HG03097 (cell line): ENCODE measurements around the gene GAS2L1.

Source experiments
- ATAC-seq: cut with Tn5 transposase; IDR thresholded peaks from one replicate; pipeline ENCODE4 v1.9.1; 2021; ENCODE audit not compliant: unreplicated experiment, low FRiP score

Gene GAS2L1

GRCh38 chr22:29325785-29326315, 19.4 kb downstream of the GAS2L1 start:
- ATAC-seq, result no peak

DNA sequence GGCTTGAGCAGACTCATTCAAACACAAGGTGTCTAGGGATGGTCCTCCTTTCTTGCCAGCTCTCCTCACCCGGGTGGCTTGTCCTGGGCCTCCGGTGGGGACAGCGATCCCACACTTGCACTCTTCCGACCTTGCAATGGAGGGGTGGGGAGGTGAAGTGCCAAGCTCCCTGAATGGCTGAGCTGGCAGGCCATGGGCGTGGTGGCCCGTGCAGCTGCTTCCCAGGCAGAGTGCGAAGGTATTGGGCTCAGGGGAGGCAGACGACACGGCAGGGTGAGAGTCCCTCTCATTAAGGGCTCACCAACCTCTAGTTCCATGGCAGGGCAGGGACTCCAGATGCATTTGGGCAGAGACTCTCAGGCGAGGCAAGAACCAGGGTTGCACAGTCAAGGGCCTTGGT, 20.0 kb downstream of the GAS2L1 start:
- ATAC-seq, result no peak

- ATAC-seq, result no peak
These were observed 20.8 kb downstream of the GAS2L1 start for GRCh38 chr22:29327089-29327764.

GRCh38 chr22:29328055-29328454, 21.6 kb downstream of the GAS2L1 start:
- ATAC-seq, result no peak

GRCh38 chr22:29328566-29329500, 22.4 kb downstream of the GAS2L1 start:
- no peak for ATAC-seq

GRCh38 chr22:29329581-29329980, 23.1 kb downstream of the GAS2L1 start:
- ATAC-seq, result no peak

DNA sequence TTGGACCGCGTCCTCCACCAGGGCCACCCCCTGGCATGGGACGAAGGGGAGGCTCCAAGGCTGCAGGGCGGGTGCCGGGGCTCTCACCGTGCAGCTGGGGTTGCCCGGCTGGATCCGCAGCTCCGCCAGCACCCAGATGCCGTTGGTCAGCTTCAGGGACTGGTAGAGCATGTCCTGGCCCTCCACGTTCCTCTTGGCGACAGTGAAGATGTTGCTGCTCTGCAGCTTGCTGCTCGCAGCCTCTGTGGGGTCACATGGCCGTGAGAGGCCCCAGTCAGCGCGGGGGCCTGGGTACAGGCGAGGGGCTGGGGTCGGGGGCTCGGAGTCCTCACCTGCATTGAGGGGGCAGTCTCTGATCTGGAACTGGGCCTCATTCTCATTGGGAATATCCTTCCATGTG, 23.8 kb downstream of the GAS2L1 start:
- no peak for ATAC-seq

- no peak for ATAC-seq
These were observed 24.3 kb downstream of the GAS2L1 start for GRCh38 chr22:29330753-29331152.

DNA sequence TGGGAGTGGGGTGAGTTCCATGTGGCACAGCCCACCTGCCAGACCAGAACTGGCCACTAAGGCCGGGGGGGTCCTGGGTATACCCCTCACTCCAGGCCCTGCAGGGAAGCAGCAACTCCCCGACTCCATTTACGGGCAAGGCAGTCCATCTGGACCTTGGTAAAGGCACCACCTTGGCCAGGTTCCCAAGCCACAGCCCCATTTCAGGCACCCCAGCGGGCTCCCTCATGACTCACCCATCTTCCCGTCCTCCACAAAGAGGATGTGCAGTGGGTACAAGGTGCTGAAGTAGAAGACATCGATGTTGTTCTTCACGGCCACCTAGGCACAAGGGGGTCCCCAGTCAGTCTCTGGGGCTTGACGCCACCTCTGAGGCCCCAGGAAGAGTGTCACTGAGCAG, 24.8 kb downstream of the GAS2L1 start:
- no peak for ATAC-seq

DNA sequence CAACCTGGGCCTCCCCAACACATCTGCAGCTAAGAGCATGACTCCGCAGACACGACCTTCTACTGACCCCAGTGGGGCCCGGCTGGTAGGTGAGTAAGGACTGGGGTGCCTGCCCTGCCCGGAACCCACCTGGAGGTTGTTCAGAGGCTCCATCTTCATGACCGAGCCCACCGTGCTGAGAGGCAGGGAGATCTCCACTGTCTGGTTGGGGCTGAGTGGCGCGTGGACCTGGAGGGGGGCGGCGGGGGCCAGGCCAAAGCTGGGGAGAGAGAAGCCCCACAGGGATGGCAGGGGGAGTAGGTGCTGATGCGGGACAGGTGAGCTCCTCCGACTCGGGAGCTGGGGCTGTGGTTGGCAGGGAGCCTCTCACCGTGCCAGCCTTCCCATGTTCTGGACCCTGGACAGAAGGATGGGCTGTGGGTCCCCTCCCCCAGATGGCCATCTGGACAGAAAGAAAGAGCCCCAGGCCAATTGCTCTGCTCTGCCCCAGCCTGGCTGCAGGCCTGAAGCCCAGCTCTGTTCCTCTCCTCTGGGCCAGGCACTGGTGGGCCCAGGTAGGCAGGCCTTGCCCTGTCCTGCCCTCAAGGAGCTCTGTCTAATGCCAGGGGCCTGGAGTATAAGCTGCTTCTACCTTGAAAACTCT, 25.3 kb downstream of the GAS2L1 start:
- ATAC-seq, result no peak

- no peak for ATAC-seq
These were observed 26.5 kb downstream of the GAS2L1 start for GRCh38 chr22:29332886-29333496.

DNA sequence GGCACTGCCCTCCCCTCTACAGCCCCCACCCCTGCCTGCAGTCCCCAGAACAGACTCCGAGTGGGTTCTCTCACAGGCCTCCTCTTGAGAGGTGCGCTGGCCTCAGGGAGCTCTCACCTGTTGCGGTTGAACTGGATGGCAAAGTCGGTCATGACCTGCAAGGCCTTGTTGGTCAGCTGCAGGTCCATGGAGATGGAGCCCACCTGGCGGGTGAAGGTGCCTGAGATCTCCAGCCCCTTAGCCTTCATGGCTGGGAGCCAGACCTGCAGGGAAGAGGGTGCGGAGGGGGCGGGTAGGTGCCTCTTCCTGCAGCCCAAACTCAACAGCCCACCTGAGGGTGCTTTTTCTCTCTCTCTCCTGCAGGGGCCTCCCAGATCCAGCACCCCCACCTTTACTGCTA, 27.7 kb downstream of the GAS2L1 start:
- no peak for ATAC-seq

- ATAC-seq, result no peak
These were observed 28.4 kb downstream of the GAS2L1 start for GRCh38 chr22:29334696-29335344.

GRCh38 chr22:29335656-29336055, 29.2 kb downstream of the GAS2L1 start:
- no peak for ATAC-seq

GRCh38 chr22:29336751-29337490, 30.5 kb downstream of the GAS2L1 start:
- no peak for ATAC-seq

DNA sequence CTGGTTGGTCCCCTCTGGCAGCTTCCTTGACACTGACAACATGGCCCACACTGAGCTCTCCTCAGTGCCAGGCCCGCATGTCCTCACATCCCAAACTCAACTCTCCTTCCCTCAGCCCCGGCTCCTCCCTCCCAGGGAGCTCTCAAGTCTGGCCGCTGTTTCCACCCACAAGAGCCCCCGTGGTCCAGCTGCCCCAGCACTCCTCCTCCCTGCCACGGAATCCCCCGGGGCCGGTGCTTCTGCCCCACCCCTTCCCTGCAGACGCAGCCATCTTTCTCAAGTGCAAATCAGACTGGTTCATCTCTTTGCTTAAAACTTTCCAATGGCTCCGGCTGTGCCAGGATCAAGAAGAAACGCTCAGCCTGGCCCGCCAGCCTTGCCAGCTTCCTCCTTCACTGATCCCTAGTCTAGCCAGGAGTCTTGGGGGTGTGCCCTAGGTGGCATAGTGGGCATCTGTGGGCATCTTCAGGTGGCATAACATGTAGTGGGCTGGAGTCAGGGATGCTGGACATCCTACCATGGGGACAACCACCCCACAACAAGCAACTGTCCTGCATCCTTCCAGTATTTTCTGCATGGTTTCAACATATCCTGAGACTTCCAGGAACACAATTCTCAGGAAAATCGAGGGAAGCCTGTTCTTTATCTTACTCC, 31.3 kb downstream of the GAS2L1 start:
- no peak for ATAC-seq

DNA sequence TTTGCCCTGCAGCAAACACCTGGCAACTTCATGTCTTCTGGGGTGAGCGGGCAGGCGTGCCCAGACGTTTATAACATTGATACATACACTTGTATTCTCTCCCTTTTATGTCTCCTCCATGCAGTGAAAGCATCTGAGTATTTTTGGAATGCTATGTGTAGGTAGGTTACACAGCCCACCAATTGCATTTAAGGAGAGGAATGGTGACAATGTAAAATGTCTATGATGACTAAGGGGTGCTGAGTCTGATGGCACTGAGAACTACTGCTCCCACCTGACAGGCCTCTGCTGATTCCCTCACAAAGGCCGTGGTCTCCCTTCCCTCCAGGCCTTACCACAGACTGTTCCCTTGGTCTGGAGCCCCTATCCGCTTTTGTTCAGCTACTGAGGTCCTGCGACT, 31.9 kb downstream of the GAS2L1 start:
- ATAC-seq, result no peak

DNA sequence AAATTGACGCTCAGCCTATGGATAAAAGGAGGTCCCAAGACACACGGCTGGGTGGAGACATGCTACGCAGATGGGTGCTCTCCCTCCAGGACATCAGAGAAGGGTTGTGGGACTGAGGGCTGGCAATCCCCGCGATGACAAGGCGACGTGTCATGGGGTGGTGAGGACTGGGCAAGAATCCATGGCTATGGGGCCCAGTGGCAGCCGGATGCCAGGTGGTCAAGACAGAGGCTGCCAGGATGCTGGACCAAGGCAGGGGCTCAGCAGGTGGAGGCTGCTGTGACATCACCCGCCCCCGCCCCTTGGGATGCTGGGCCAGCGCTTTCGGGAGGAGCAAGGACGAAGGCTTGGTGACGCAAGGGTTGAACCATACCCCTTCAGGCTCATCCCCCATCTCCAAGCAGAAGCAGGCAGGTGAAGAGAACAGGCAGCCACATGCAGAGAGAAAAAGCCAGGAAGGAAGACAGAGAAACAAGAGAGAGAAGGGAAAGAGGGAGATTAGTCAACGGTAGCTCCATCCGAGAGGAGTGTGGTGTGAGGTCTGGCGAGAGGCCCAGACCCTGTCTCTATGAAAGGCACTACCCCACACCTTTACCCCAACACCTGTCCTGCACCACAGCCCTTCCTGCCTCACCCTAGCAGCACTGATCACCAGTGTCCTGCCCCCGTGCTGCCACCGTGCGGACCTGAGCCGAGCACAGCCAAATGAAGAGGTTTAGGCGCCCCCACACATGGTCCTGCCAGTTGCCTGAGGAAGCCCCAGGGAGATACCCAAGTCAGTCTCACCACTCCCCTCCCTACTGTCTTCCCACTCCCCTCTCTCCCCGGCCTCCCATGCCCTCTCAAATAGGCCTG, 33.2 kb downstream of the GAS2L1 start:
- ATAC-seq, result no peak
